G401 (cell line): Measurements from ENCODE around the gene SPECC1L. TPM values are rescaled to one million over a fixed set of nuclear protein-coding genes. Genes with fewer than 3 reads are reported as not detected.

Experiments used
- DNase-seq: peaks from one replicate; pipeline ENCODE4 v3.0.0-alpha.2; 2015; ENCODE audit warnings: low spot score
- in situ Hi-C: cut with HindIII; loops from 2 replicates; pipeline ENCODE4 v1.10.0; 2016; ENCODE audit warnings: low sequenced_read_pairs, mixed read lengths
- total RNA-seq: library from RNA; depleted of rRNA; stranded (reverse); fragments of >200 nt; shearing (Covaris generic); gene quantifications from 2 replicates; pipeline ENCODE4 v1.2.3, GENCODE V29; 2014

SPECC1L gene
- total RNA-seq, 1 experiment from 2014 or later, result 12.0 TPM

DNA sequence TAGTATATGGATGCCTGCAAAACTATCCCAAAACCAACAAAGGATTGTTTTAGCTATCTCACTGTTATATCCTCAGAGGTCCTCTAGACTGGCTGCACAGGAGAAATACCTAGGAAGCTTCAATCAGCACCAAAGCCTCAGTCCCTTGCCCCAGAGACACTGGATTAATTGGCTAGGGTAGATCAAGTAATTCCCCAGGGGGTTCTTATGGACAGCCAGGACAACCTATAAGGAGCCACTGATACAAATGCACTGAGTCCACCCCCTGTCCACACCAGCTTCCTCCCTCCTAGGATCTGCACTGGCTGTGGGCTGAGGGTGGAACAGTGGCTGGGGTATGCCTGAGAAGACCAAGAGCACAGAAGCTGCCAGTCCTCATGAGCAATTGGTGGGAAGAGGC is 173.0 kb downstream of the SPECC1L start:
- DNase-seq, result no peak

GRCh38 chr22:24444251-24444650 is 173.6 kb downstream of the SPECC1L start:
- in situ Hi-C loops, result no loop called here
- DNase-seq, result no peak

More for the DNA sequence above, 173.0 kb downstream of the SPECC1L start:
- in situ Hi-C loops, result no loop called here

DNA sequence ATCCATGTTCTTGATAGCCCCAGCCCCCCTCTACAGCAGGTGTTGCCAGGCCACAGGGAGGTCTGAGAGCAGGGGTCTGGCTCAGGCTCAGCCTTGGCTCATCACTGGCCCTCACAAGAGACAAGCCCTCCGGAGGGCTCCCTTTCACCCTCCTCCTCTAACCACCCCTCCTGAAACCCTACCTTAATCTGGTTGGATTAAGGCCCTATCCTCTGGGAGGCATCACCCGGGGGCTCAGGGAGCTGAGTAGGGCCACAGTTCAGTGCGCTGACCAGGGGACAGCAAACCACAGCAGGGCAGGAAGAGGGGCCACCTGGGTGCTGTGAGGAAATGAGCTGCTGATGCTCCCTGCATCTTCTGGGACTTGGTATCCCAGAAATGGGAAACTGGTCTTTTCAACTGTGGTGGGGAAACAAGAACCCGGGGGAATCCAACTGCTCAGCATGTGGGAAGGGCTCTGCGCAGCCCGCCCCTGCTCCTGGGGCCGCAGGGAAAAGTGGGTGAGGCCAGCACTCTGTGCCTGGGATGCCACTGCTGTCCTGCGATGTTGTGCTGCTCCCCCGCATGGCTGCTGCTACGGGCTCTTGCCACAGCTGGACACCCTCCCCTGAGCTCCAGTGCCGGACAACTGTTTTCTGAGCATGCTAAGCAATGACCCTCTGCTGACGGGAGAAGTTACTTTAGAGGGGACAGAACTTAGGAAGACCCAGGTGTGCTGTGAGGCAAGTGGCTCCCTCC is 174.3 kb downstream of the SPECC1L start:
- in situ Hi-C loops, result no loop called here
- no peak for DNase-seq

DNA sequence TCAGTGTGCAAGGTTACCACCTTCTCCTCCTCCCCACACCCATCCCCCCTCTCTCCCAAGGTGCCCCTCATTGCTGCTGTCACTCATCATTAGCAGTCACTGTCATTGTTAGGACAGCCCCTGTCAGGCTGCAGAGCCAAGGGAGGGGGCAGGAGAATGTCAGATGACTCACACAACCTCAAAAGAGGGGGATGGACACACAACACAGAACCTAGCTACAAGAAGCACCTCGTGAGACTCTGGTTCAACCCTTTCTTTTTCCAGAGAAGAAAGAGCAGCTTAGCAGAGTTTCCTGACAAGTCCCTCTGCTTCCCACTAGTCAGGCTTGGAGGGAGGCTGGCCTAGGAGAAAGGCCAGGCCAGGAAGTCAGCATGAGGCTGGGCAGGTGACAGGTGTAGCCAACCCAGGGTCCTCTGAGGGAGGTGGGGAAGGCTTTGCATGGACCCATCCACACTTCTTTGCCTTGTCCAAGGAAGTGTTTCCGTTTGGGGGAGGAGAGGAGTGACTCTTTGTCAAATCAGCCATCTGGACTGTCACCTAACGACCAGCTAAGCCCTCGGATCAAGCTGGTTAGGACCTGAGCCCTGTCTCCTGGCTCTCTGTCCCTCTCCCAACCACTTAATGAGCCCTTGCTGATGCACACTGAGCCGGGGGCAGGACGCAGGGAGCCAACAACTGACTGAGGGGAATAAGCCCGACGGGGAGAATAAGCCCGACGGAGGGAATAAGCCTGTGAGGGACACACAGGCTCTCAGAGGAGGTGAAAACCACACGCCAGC is 175.0 kb downstream of the SPECC1L start:
- in situ Hi-C loops, result no loop called here
- no peak for DNase-seq

GRCh38 chr22:24446260-24446611 is 175.6 kb downstream of the SPECC1L start:
- no peak for DNase-seq
- in situ Hi-C loops, result no loop called here

DNA sequence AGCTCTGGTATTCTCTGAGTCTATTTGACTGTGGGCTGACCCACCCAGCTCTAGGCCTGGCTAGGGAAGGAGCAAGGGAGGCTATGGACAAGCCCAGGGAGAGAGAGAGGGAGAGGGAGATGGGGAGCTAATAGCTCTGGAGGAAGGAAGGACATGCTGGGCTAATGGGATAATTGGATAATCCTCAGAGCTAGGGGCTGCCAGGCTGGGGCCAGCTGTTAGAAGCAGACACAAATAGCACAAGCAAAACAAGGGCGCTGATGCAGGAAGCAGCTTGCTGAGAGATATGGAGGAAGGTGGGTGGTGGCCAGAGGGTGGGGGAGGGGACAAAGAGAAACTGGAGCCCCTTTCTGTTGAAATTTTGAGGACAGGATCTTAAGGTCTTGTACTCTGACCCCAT is 180.0 kb downstream of the SPECC1L start:
- no peak for DNase-seq
- in situ Hi-C loops, result no loop called here

- in situ Hi-C loops, result no loop called here
- DNase-seq, result no peak
Measured at GRCh38 chr22:24451162-24451561, 180.5 kb downstream of the SPECC1L start.

GRCh38 chr22:24453853-24454252 is 183.2 kb downstream of the SPECC1L start:
- in situ Hi-C loops, result no loop called here

DNA sequence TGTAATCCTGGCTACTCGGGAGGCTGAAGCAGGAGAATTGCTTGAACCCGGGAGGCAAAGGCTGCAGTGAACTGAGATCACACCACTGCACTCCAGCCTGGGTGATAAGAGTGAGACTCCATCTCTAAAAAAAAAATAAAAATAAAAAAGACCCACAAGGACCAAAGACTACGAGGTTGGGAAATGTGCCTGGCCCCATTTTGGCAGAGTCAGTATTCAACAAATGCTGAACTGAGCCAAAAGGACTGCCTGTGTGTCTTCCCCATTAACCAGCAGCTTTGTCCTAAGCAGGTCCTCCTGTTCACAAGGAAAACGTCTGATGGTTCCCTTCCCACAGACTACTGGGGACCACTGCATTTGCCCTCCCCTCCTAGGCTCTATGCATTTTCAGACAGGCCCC is 184.4 kb downstream of the SPECC1L start:
- in situ Hi-C loops, result no loop called here
- no peak for DNase-seq

More at GRCh38 chr22:24453853-24454252, 183.2 kb downstream of the SPECC1L start:
- DNase-seq, result no peak

DNA sequence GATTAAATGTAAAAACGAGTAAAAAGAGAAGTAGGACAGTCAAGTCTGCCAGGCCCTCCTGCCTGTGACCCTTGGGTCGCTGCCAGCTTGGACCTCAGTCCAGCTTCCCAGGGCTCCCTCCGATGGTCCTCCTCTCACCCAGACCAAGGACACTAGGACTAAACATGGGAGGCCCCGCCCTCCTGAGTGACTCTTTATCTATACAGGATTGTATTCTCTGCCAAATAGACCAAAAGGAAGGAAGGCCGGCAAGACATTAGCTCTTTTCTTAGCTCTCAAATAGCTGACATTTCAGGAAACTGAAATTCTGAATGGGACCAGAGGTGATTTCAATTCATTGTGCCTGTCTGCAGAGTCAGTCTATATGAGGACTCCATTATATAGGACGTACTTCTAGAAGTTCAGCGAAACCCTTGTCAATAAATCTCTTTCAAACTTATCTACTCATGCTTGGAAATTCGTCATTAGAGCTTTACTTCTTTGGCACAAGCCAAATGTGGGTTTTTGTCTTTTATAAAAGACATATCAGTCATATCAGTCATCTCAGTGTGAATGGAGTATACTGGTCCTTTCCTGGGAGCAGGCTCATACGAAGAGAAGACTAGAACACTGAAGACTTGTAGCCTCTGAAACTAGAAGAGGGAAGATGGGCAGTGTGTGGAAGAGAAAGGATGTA is 185.3 kb downstream of the SPECC1L start:
- in situ Hi-C loops, result no loop called here
- DNase-seq, result peak; percentile 37

DNA sequence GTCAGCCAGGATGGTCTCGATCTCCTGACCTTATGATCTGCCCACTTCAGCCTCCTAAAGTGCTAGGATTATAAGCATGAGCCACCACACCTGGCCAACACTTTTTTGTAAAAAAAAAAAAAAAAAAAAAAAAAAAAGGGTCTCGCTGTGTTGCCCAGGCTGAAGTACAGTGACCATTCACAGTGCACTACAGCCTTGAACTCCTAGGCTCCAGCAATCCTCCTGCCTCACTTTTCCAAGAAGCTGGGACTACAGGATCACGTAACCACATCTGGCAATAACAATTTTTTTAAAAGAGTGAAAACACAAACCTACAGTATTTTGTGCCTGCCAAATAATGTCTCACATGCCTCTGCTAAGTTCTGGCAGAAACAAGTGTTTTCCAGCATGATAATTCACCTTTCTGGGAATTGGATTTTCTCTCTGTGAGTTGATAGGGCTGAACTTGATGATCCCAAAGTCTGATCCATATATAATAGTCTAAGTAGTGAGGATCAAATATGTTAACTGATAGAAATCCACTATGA is 187.3 kb downstream of the SPECC1L start:
- in situ Hi-C loops, result no loop called here
- DNase-seq, result no peak

GRCh38 chr22:24459911-24460310 is 189.3 kb downstream of the SPECC1L start:
- DNase-seq, result no peak
- in situ Hi-C loops, result no loop called here

GRCh38 chr22:24460418-24461089 is 189.9 kb downstream of the SPECC1L start:
- in situ Hi-C loops, result no loop called here
- no peak for DNase-seq

GRCh38 chr22:24463071-24463760 is 192.6 kb downstream of the SPECC1L start:
- DNase-seq, result no peak
- in situ Hi-C loops, result no loop called here

GRCh38 chr22:24465566-24465965 is 194.9 kb downstream of the SPECC1L start:
- in situ Hi-C loops, result no loop called here
- no peak for DNase-seq

- no peak for DNase-seq
- in situ Hi-C loops, result no loop called here
Measured at GRCh38 chr22:24465975-24466374, 195.3 kb downstream of the SPECC1L start.

DNA sequence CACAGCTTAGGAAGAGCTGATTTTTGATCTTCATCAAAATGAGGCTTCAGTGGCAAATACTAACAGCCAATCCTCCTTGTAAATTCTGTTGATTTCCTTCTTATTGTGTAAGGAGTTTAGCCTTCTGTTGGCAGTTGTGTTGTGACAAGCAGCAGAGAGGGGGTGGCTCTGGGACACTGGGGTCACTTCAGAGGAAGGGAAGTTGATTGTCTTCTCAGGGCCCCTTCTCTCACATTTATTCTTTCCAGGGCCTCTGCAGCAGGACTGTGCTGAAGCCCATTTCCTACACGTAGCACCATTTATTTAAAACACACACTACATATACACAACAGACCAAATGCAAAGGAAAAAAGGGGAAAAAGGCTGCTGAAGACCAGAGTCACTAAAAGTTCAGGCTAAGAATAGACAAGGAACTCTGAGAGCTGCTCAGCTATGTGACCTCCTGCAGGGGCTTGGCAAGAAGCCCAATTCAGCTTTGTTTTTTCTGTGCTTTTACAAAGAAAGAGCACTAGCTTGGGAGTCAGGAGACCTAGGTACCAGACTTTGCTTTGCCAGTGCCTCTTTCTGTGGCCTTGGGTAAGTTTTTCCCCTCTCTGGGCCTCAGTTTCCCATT is 196.2 kb downstream of the SPECC1L start:
- in situ Hi-C loops, result no loop called here
- no peak for DNase-seq

DNA sequence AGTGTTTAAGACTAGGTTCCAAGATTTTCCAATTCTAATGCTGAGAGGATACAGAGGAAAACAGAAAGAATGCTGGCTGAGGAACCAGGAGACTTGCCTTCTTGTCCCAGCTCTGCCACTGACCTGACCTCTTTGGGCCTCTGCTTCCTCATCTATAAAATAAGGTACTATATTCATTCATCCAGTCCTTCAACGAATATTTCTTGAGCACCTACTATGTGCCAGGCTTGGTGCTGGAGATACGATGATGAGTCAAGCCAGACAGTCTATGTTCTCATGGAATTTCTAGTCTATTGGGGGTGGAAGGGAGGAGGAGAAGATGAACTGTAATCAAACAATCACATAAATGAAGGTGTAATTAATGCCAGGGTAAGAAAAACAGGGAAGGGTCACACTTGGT is 196.7 kb downstream of the SPECC1L start:
- in situ Hi-C loops, result no loop called here
- DNase-seq, result no peak
